ENCODE data around the gene MRPL10.
A peak's percentile ranks its signal among the peaks of the same experiment; 100 is the strongest.

MRPL10 gene

DNA sequence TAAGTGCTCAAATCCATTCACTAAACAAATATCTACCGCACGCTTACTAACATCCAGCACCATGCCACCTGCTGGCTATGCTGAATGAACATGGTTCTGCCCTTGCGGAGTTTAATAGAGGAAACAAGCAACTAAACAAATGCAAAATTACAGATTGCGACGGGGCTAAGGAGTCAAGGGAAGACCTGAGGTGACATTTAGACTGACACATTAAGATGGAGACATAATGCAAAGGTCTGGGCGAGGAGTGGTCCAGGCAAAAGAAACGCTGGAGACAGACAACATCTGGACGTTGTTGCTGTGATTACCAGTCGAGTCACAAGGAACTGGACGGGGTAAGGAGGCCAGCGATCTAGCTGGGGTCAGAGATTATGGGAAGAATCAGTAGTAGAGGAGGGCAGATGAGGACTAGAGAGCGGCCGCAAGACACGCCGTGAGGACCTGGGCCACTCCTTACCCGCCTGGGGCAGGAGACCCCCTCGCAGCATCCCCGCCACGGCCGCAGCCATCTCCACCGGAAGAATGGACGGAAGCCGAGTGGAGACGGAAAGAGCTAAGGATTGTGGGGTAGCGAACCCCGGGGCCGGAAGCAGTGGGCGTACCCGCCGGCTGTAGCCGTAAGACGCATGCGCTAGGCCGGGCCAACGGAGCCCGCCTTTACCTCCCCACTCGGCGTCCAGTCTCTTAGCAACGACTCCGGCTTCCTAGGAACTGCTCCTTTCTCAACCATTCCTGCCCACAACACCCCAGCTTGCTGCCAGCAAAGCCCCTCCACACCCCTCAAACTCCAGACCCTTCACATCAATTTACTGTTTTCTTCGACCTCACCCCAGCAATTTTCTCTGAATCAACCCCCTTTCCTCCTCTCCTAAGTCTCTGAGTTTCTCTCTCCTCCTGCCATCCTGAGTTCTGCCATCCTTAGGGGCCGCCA is at the start of gene MRPL10, which contains the start of gene LRRC46:
TSS of gene MRPL10 (minus strand) at position 539 of the 931 bp plus-strand sequence. CDS start at position 509, 30 bp downstream.
TSS of gene LRRC46 (plus strand) at position 668 of the 931 bp plus-strand sequence. CDS start 320 bp downstream, outside the sequence.
- DNase-seq (ENCODE audit: low spot score) = peak; percentile 92

DNA sequence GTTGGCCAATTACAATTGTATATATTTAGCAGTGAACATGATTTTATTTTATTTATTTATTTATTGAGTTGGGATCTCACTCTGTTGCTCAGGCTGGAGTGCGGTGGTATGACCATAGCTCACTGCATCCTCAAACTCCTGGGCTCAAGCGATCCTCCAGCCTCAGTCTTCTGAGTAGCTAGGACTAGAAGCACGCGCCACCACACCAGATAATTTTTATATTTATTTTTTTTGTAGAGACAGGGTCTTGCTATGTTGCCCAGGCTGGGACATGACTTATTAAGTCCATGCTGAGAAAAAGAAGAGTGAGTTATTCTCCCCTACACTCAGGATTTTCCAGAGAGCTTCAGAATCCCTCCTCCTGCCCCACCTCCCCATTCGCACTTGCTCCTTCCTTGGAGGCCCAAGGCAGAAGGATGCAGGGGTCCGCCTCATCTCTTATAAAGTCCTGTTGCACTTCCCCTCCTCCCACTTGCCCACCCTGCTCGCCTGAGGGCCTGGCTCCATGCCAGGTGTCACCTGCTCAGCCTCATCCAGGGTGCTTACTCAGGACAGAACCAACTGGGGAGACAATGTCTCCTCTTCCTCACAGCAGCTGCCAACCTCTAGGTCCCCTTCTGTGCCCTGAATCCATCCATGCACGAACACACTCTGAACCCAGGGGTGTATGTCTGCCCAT is 48.6 kb upstream of the MRPL10 start:
- DNase-seq (ENCODE audit: low spot score) = no peak

DNA sequence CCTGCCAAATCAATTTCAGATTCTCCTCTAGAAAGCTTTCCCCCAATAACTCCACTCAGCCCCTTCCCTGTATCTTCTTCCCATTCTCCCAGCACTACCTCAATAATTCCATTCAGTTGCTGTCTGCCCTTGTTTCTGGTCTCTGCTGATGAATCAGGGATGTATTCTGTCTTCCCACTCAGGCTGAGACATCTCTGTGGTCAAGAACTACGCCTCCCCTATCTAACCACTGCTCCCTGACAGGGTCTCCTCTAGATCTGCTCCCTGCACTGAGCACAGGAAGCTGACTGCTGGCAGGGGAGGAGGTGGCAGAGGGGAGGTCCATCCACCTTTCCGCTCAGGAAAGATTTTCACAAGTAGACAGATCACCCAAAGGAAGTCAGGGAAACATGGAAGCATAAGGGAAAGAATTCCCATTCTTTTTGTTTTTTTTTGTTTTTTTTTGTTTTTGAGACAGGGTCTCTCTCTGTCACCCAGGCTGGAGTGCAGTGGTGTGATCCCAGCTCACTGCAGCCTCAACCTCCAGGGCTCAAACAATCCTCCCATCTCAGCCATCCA is 47.8 kb upstream of the MRPL10 start:
- no peak for DNase-seq (ENCODE audit: low spot score)

DNA sequence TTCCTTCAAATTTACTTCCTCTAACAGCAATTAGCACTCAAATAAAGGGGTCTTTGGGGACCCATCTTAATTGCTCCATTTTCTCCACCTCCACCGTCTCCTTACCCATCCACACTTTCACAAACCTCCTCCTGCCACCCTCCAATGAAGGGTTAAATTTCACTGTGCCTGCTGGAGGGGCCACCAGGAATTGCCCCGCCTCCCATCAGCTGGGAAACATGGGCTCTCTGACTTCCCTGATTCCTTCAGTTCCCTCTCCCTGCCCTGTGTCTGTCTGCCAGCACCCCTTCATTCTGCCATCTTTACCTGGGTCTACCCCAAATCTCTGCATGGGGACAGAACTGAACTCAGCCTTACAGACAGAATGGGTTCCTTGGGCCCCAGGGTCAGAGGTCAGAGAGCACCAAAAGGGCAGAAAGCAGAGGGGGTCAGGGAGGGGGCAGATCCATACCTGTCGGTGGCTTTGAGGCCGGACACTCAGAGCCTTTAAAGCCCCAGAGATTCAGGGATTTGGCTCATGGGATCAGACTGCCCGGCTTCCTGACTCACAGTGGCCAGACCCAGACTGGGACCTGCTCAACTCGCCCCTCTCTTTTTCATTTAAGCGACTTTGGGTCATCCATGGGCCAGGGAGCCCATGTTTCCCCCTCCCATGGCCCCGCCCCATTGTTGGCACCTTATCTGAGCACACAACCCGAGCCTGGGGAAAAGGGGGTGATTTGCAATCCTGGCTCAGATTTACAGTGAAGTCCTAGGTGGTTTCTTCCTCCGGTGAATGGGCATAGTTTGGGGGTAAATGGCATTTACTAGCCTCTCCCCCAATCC is 47.1 kb upstream of the MRPL10 start:
- no peak for DNase-seq (ENCODE audit: low spot score)

DNA sequence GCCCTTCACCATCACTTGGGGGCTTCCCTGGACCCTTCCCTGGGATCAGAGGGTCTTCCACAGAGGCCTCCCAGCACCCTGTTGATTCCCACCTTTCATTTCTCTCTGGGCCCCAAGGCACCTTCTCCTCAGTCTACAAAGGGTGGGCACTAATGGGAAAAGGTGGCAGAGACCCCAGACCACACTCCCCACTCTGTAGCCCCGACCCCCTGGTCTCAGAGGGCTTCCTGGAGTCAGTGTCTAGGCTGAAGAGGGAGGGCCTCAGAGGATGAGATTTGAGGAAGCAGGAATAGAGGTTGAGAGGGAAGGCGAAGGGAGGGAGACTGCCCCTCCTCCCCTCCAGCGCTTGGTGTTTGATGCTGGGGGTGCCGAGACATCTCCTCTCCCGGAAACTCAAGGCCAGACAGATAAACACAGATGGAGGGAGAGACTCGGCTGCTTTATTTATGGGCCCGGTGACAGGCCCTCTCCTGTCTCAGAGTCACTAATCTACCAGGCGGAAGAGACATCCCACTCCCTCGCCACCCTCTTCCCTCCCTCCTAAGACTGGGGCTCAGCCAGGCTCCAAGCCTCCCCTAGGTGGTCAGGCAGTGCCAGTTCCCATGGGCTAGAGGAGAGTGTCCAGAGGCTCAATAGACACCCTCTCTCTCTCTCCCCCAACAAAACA is 46.2 kb upstream of the MRPL10 start:
- DNase-seq (ENCODE audit: low spot score) = no peak

DNA sequence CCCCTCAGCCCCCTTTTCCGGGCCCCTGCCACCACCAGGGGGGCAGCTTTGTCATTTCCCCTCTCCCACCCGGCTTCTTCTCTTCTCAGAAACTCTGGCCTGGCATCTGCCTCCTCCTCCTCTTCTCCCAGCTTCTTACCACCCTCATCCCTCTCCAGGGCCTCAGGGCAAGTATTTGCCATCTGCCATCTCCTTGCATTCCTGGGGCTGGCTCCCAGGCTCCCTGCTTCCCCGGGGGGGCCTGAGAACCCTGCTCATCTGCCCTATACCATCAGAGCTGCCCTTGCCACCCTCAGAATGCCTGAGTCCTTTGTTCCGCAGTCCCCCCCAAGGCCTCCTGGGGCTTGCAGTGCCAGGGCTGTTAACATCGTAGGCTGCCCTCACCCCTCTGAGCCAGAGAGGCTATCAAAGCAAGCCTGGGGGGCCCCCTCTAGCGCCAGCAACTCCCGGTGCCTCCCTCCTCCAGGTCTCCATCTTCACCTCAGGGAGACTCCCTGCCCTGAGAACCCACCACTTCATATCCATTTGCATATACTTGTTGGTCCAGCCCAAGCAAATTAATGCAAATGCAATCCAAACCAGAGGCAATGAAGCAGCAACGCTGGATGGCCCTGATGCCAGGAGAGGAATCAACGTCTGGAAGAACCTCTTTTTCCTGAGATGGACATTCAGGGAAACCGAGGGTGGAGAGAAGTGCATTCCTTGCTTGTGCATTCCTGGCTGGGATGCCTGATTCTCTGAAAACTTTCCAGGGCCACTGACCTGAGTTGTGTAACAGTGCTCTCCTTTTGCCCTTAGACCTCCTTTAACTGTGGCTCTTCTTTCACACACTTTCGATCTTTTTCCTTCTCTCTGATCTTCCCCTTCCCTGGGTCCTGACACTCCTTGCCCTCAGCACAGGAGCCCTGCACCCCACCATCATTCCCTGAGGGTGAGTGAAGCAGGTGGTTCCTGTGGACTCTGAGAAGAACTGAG is 44.0 kb upstream of the MRPL10 start:
- DNase-seq (ENCODE audit: low spot score) = peak; percentile 20

DNA sequence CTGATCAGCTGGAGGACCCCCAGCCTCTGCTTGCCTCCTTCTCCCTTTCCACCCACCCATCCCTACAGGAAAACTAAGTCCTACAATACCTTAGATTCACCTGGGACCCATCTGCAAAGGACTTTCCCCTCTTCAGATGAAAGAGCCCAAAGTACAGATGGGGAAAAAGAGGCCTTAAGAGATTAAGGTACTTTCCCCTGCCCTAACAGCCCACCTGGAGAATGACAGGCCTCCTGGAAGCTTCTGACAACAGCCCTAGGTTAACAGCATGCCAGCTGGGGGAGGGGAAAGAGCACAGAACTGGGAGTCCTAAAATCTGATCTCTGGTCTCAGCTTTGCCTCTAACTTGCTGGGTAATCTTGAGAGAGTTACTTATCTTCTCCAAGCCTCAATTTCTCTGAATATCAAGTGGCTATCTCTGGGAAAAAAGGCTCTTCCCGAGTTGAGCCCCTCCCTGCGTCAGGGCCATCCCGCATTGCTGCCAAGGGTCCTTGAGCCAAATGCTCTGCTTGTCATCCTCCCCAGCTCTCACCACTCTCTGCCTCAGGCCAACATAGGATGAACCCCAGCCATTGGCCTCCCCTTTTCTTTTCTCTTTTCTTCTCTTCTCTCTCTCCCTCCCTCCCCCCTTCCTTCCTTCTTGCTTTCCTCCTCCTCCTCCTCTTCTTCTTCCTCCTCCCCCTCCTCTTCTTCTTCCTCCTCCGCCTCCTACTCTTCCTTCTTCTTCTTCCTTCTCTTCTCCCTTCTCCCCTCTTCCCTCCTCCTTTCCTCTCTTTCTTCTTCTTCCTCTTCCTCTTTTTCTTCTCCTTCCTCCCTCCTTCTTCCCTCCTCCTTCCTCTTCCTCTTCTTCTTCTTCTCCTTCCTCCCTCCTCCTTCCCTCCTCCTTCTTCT is 42.1 kb upstream of the MRPL10 start:
- DNase-seq (ENCODE audit: low spot score) = no peak

DNA sequence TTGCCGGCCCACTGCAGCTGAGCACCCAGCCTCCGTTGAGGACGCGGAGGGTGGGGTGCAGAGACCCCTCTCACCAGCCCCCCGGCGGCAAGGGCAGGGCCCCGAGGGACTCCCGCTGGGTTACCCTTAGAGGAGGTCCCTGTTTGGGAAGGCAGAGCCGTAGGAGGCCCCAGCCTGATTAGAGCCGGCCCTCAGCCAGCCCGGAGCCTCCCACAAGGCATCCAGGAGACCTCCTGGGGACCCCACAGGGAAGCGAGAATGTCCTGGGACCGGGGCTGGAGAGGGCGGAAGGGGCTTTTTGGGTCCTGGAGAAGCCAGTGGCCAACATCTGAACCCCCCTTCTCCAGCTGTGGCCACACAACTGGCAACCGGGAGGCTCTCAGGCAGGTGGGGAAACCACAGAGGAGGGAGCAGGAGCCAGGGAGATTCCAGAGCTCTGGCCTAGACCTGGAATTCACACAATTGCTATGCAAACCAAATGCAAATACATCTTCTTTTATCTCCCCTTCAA is 41.4 kb upstream of the MRPL10 start:
- DNase-seq (ENCODE audit: low spot score) = no peak

DNA sequence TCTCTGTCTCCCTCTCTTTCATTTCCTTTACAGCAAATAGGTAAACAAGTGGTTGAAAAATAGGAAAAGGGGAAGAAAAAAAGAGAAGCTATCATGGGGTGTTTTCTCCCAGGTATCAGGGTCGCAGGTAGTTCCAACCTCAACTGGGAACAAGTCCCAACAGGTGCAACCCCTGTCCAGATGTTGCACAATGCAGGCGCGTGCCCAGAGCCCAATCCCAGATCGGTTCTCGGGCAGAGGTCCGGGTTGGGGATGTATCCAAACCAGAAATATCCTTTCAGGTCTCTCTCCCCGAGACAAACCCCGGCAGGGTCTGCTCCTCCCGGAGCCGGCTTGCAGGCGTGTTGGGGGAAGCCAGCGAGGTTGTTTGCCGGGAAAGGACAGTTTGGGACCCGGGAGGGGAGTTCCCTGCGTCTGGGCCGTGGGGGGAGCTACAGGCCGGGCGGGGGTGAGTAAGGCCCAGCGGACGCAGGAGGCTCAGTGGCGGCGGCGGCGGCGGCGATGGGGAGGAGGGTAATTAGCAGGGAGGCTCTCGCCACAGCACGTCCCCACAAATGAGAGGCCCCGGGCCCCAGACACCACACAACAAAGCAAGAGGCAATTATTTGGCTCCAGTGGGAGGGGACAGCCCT is 40.8 kb upstream of the MRPL10 start:
- DNase-seq (ENCODE audit: low spot score) = no peak

DNA sequence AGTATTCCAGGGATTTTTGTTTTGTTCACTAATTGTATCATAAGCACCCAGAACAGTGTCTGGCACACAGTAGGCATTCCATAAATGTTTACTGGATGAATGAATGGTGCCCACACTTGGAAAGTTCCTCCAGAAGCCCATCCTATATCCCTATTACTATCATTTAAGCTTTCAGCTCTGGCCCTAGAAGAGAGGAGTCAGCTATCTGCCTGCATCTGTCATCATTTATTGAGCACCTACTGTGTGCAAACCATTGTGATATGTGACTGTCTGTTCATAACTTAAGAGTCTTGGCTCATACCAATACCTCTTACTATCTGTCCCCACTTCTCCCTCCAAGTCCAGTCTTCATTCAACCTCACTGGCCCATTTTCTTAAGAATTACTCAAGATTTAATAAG is 39.7 kb upstream of the MRPL10 start:
- no peak for DNase-seq (ENCODE audit: low spot score)

DNA sequence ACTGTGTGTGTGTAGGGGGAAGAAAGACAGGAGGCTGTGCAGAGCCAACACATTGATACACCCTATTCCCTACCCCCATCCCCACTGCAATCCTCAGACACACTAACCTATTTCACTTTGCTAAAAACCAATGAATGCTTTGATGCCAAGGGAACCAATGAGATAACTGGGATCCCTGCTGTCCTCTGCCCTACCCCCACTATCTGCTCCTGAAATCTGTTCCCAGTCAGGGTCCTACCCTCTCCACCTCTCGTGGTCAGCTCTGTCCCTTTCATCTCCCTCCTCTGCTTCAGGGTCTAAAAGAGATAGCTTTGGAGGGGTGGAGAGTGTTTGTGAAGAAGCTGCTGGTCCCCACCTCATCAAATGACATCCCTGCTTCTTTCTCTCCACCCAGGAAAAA is 38.7 kb upstream of the MRPL10 start:
- no peak for DNase-seq (ENCODE audit: low spot score)

DNA sequence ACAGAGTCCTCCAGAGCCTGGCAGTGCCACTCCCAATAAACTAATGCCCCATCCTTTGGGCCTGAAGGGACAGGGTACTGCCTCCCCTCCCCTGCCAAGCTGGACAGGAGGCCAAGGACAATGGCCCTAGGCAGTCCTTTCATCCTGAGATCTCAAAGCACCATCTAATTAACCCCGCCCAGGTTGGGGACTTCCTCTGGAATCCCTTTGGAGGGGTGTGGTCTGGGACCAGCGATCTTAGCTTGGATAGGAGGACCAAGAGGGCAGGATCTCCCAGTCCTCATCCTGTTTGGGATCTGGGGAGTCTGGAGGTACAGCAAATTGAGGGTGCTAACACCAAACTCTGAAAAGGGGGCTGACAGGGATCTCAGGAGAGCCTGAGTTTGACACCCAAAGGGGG is 37.8 kb upstream of the MRPL10 start:
- DNase-seq (ENCODE audit: low spot score) = no peak

DNA sequence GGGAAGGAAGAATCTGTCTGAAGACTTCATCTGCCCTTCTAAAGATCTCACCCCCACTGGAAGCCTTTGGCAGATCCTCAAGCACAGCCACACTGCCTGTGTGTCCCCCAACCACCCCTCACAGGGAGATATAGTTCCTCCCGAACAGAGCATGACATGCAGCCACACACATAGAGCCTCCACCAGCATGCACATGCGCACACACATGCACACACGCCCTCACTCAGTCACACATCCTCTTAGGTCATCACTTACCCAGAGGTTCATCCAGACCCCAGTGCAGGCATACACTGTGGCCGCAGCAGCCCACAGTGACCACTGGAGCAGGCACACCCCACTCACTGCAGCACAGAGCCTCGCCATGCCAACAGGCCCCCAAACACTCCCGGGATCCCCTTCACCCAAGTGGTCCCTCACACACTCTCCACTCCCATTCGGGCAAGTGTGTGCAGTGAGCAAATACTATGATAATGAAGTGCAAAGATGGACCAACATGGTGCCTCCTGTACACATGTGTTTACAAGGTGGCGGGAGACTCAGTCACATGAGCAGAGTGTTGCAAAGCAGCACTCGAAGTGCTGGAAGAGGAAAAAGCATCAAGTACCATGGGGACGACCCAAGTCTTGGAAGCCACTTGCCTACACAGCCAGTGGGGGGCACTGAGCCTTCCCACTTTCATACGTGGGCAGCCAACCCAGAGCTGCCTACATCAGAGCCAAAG is 36.6 kb upstream of the MRPL10 start:
- no peak for DNase-seq (ENCODE audit: low spot score)

DNA sequence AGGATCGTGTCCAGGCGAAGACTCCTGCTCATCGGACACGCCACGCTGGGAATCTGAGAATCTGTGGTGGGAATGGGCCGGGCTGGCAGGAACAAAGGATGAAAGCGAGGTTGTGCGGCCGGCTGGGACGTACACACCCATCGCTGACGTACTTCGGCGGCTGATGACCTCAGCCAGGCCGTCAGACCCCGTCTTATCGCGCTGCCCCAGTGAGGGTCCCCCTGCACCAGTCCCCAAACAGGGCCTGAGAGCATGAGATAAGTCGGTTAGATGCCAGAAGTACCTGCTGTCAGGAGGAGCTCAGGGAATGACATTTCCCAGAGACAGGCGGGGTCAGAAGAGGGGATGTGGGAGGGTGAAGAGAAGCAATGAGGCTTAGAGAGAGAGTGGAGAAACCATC is 35.6 kb upstream of the MRPL10 start:
- DNase-seq (ENCODE audit: low spot score) = no peak

DNA sequence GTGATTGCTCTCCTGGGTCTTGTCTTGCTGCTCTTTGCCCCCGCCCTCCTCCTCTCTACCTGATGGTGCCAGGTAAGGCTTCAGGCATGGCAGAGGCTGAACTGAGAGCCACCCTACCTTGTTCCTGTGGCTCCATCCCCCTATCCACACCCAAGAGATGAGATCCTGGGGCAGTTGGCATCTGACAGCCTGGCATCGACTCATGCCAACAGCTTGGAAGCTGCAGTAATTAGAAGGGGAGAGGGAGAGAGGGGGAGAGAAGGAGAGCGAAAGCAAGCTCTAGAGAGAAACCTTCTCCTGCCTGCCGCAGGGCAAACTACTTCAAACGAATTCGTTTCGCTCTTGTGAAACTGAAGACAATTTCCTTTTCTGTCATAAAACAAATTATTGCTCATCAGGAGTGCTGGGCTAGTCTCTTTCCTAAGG is 33.5 kb upstream of the MRPL10 start:
- no peak for DNase-seq (ENCODE audit: low spot score)

DNA sequence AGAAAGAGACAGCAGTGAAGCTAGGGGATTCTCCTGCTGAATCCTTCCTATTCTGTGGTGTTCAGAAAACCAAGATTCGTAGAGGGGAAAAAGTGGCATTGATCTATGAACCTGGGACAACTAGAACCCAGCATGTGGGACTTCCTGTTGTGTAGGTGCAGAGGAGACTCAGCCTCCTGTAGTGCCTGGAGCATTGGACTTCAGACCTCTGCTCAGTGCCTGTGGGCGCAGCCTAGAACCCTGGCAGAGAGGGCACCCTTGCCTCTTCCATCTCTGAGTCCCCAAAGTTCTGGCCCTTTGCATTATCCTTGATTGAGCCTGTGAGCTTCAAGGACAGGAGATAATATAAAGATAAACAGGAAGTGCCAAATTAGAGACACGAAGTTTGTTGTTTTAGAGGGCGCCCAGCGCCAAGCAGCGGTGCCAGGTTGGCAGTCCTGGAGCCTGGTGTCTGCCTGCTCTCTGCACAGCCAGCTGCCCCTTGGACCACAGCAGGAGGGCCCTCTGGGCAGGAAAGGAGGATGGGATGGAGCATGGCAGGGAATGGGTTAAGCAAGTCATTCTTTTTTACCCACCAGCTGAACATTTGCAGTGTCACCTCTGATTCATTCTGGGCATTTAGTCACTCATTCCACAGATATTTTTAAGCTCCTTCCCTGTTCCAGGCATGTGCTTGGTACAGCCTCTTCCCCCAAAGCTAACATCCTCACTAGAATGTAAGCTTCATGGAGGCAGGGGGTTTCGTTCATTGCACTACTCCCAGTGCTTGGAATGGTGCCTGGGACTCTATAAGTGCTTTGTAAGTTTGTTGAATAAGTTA is 31.5 kb upstream of the MRPL10 start:
- no peak for DNase-seq (ENCODE audit: low spot score)

DNA sequence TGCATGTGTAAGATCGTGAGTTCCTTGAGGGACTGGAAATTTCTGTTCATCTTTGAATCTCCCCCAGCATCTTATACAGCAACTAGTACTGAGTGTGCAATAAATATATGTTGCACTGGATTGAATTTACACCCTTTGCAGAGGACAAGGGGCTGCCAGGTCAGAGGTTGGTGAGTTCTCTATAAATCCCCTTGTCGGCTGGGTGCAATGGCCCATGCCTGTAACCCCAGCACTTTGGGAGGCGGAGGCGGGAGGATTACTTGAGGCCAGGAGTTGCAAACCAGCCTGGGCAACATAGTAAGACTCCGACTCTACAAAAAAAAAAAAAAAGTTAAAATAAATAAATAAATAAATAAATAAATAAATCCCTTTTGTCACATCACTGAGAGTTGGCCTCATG is 29.0 kb upstream of the MRPL10 start:
- no peak for DNase-seq (ENCODE audit: low spot score)

Measured in NAMALWA (cell line).